ENCODE measurements around the gene MAGED2. TPM values are rescaled to one million over a fixed set of nuclear protein-coding genes. Genes with fewer than 3 reads are reported as not detected.

MAGED2 gene
- total RNA-seq, 2 donors from 2014 or later: 261 to 273 TPM

DNA sequence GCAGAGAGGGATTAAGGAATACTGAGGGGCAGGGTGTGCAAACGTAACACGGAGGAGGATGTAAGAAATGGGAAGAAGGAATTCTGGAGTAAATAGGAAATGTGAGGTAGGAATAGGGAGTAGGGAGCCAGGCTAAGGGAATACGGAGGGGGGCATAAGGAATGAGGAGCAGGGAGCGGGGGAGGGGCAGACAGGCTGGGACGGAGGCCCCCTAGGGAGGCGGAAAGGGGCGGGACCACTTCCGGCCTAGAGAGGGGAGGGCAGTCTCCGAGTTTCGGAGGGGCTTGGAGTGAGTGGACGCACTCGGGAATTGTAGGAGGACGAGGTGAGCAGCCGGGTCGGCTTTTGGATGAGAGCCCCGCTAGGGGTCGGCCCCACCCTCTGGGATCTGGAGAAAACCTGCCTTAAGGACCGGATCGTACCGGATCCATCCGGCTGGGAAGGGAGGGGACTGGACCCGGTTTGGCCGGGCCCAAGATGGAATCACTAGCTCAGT, 612 bp downstream of the MAGED2 start:
- peaks cover 31% of the 10 kb centered on the region for H3K36me3 Mint-ChIP-seq (ENCODE audit: low read depth)
- no peak for TF ChIP-seq CTCF (conservative IDR thresholded peaks at IDR 0.05)
- Histone ChIP-seq H3K36me3 (ENCODE audit: control insufficient read depth, insufficient read depth, low read length) (peaks cover 34% of the 10 kb centered on the region), H3K27ac (ENCODE audit: low read depth, low read length) (peak overlapping the region; percentile 93), H3K4me3 (ENCODE audit: low read length) (peak overlapping the region; percentile 97), H3K9ac (ENCODE audit: extremely low read depth, low read length, poor library complexity, severe bottlenecking) (peak overlapping the region; percentile 75), H3K27me3 (ENCODE audit: control insufficient read depth, insufficient read depth, low read length, poor library complexity, severe bottlenecking) (no peaks in the 10 kb centered on the region), H3K9me3 (ENCODE audit: control insufficient read depth, low read length) (no peaks in the 10 kb centered on the region), H3K4me1 (ENCODE audit: control insufficient read depth, insufficient read depth, low read length) (no peaks in the 10 kb centered on the region)
- peaks cover 12% of the 10 kb centered on the region for H3K4me1 Mint-ChIP-seq
- peak overlapping the region; percentile 97 for H3K27ac Mint-ChIP-seq
- no peaks in the 10 kb centered on the region for H3K27me3 Mint-ChIP-seq (ENCODE audit: insufficient read depth)
- WGBS, 2 experiments (ENCODE audit: insufficient coverage in 1 of 2, insufficient read length in 1 of 2): 0% methylated on average over 22 of the region's 23 CpGs; no CpG with 5 or more reads in 1 of the 2 experiments
- peaks cover 71% of the 10 kb centered on the region for H3K9me3 Mint-ChIP-seq
- peak; percentile 89 for DNase-seq
- H3K4me3 Mint-ChIP-seq: peak overlapping the region; percentile 91

DNA sequence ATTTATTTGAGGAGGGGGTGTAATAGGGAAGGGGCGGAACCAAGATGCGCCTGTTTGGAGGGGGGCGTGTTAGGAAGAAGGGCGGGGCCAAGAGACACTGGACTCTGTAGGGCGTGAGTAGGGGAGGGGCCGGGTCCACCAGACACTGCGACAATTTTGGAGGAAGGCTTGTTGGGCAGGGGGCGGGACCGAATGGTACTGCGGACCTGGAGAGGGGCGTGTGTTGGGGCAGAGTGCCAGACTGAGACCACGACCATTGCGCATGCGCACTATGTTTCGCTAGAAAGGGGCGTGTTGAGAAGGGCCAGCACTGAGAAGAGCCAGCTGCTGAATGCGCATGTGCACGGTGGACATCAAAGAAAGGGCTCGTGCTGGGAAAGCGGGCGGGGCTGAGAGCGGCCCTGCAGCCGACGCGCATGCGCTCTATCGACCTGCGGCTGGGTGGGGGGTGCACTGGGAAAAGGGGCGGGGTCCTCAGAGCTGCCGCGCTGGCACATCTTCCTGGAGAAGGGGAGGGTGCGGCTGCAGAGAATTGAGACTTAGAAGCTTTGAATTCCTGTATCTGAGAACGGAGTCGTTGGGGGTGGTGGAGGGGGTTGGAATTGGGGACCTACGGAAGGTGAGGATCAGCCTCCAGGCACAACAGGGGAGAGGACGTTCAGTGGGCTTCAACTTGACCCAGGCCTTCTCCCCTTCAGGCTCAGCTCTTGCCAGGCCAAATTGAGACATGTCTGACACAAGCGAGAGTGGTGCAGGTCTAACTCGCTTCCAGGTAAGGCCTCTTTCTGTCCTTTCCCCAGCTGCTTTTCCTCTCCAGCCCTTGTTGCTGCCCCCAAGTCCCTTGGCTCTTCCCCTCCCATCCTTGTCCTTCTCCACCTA, 1.3 kb downstream of the MAGED2 start:
- Mint-ChIP-seq H3K27me3 (ENCODE audit: insufficient read depth) (no peaks in the 10 kb centered on the region), H3K4me1 (peaks cover 8% of the 10 kb centered on the region), H3K4me3 (peak overlapping the region; percentile 91), H3K9me3 (peaks cover 70% of the 10 kb centered on the region), H3K27ac (peak overlapping the region; percentile 97), H3K36me3 (ENCODE audit: low read depth) (peaks cover 38% of the 10 kb centered on the region)
- Histone ChIP-seq H3K9ac (ENCODE audit: extremely low read depth, low read length, poor library complexity, severe bottlenecking) (peak overlapping the region; percentile 87), H3K9me3 (ENCODE audit: control insufficient read depth, low read length) (no peaks in the 10 kb centered on the region), H3K4me1 (ENCODE audit: control insufficient read depth, insufficient read depth, low read length) (no peaks in the 10 kb centered on the region), H3K27ac (ENCODE audit: low read depth, low read length) (peak overlapping the region; percentile 93), H3K27me3 (ENCODE audit: control insufficient read depth, insufficient read depth, low read length, poor library complexity, severe bottlenecking) (no peaks in the 10 kb centered on the region), H3K36me3 (ENCODE audit: control insufficient read depth, insufficient read depth, low read length) (peaks cover 41% of the 10 kb centered on the region), H3K4me3 (ENCODE audit: low read length) (peak overlapping the region; percentile 97)
- DNase-seq: peak; percentile 97
- 1 to 7% methylated on average over 3 to 36 of the region's 38 CpGs for WGBS, 2 experiments (ENCODE audit: insufficient coverage in 1 of 2, insufficient read length in 1 of 2)
- TF ChIP-seq CTCF (conservative IDR thresholded peaks at IDR 0.05): no peak

DNA sequence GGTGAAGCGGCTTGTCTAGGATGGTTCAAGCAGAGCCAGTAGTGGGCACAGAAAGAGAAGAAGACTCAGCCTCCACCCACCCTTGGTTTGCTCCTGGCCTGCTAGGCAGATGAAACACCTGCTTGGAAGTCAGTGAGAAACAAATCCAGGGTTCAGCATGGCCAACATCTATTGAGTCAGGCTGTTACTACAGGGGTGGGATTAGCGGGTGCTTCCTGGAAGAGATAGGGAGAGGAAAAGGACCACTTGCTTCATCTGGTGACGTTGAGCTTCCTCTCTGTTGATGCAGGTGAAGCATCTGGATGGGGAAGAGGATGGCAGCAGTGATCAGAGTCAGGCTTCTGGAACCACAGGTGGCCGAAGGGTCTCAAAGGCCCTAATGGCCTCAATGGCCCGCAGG, 3.0 kb downstream of the MAGED2 start:
- Histone ChIP-seq H3K4me1 (ENCODE audit: control insufficient read depth, insufficient read depth, low read length) (no peaks in the 10 kb centered on the region), H3K36me3 (ENCODE audit: control insufficient read depth, insufficient read depth, low read length) (peaks cover 57% of the 10 kb centered on the region), H3K4me3 (ENCODE audit: low read length) (peak overlapping the region; percentile 92), H3K27ac (ENCODE audit: low read depth, low read length) (no peak overlapping the region), H3K9me3 (ENCODE audit: control insufficient read depth, low read length) (no peaks in the 10 kb centered on the region), H3K27me3 (ENCODE audit: control insufficient read depth, insufficient read depth, low read length, poor library complexity, severe bottlenecking) (no peaks in the 10 kb centered on the region), H3K9ac (ENCODE audit: extremely low read depth, low read length, poor library complexity, severe bottlenecking) (no peak overlapping the region)
- Mint-ChIP-seq H3K36me3 (ENCODE audit: low read depth) (peaks cover 47% of the 10 kb centered on the region), H3K27ac (no peak overlapping the region), H3K9me3 (peaks cover 67% of the 10 kb centered on the region), H3K4me1 (peaks cover 3% of the 10 kb centered on the region), H3K27me3 (ENCODE audit: insufficient read depth) (no peaks in the 10 kb centered on the region), H3K4me3 (peak overlapping the region; percentile 91)
- peak; percentile 15 for DNase-seq
- no peak for TF ChIP-seq CTCF (conservative IDR thresholded peaks at IDR 0.05)
- WGBS, 2 experiments (ENCODE audit: insufficient coverage in 1 of 2, insufficient read length in 1 of 2): 89% methylated on average over 5 of the region's 5 CpGs; no CpG with 5 or more reads in 1 of the 2 experiments
